ENCODE results near the gene DIS3L2.

Gene DIS3L2

GRCh38 chr2:231920366-231920765, 41.1 kb upstream of the DIS3L2 start:
- H3K18ac ChIP-seq (ENCODE audit: low read length), result no peak overlapping the region
- H4K8ac ChIP-seq (ENCODE audit: low read depth, low read length), result no peak overlapping the region
- H3K4ac ChIP-seq (ENCODE audit: low read depth, low read length), result no peak overlapping the region
- no peak overlapping the region for H3K23ac ChIP-seq (ENCODE audit: low read length)
- H3K79me1 ChIP-seq (ENCODE audit: low read length), result no peaks in the 10 kb centered on the region
- H2BK15ac ChIP-seq (replicated peaks; ENCODE audit: low read depth), result no peak overlapping the region
- no CpG with 5 or more reads among the region's 3 CpGs for WGBS (ENCODE audit: extremely low coverage, insufficient coverage, low lambda C conversion rate)
- no peak overlapping the region for H4K5ac ChIP-seq (ENCODE audit: low read length)
- H2AK5ac ChIP-seq (ENCODE audit: low read length), result no peak overlapping the region
- no peaks in the 10 kb centered on the region for H3K4me1 ChIP-seq (ENCODE audit: control insufficient read depth, low read depth, low read length)
- no peak overlapping the region for H3K56ac ChIP-seq (ENCODE audit: low read length)
- DNase-seq, result no peak
- H3K27me3 ChIP-seq (ENCODE audit: insufficient read depth, low read length, poor library complexity), result no peaks in the 10 kb centered on the region
- H2BK5ac ChIP-seq (ENCODE audit: low read length), result no peak overlapping the region
- no peak overlapping the region for H3K4me3 ChIP-seq (ENCODE audit: low read length)
- H3K79me2 ChIP-seq (ENCODE audit: control insufficient read depth, insufficient read depth, low read length), result no peaks in the 10 kb centered on the region
- no peaks in the 10 kb centered on the region for H3K36me3 ChIP-seq (ENCODE audit: control insufficient read depth, insufficient read depth, low read length)
- H3K27ac ChIP-seq (ENCODE audit: low read depth, low read length), result no peak overlapping the region
- H2BK120ac ChIP-seq (ENCODE audit: low read depth, low read length), result no peak overlapping the region
- no peak overlapping the region for H3K9ac ChIP-seq (ENCODE audit: low read length)
- H3K4me2 ChIP-seq (ENCODE audit: low read length), result no peak overlapping the region

- Histone ChIP-seq H4K5ac (ENCODE audit: low read length) (no peak overlapping the region), H3K9ac (ENCODE audit: low read length) (no peak overlapping the region), H2AK5ac (ENCODE audit: low read length) (no peak overlapping the region), H2BK15ac (replicated peaks; ENCODE audit: low read depth) (no peak overlapping the region), H3K27ac (ENCODE audit: low read depth, low read length) (no peak overlapping the region), H3K18ac (ENCODE audit: low read length) (no peak overlapping the region), H4K8ac (ENCODE audit: low read depth, low read length) (no peak overlapping the region), H3K36me3 (ENCODE audit: control insufficient read depth, insufficient read depth, low read length) (no peaks in the 10 kb centered on the region), H3K4ac (ENCODE audit: low read depth, low read length) (no peak overlapping the region), H3K4me3 (ENCODE audit: low read length) (no peak overlapping the region), H3K79me1 (ENCODE audit: low read length) (no peaks in the 10 kb centered on the region), H3K79me2 (ENCODE audit: control insufficient read depth, insufficient read depth, low read length) (no peaks in the 10 kb centered on the region), H3K27me3 (ENCODE audit: insufficient read depth, low read length, poor library complexity) (peaks cover 4% of the 10 kb centered on the region), H3K4me1 (ENCODE audit: control insufficient read depth, low read depth, low read length) (no peaks in the 10 kb centered on the region), H3K4me2 (ENCODE audit: low read length) (no peak overlapping the region), H2BK5ac (ENCODE audit: low read length) (no peak overlapping the region), H3K23ac (ENCODE audit: low read length) (no peak overlapping the region), H2BK120ac (ENCODE audit: low read depth, low read length) (no peak overlapping the region), H3K56ac (ENCODE audit: low read length) (no peak overlapping the region)
- no peak for DNase-seq
- WGBS (ENCODE audit: extremely low coverage, insufficient coverage, low lambda C conversion rate), result no CpG with 5 or more reads among the region's 5 CpGs
These were observed 40.7 kb upstream of the DIS3L2 start for GRCh38 chr2:231920795-231921194.

- H3K27ac ChIP-seq (ENCODE audit: low read depth, low read length), result no peak overlapping the region
- H4K5ac ChIP-seq (ENCODE audit: low read length), result no peak overlapping the region
- H3K4me3 ChIP-seq (ENCODE audit: low read length), result no peak overlapping the region
- peaks cover 13% of the 10 kb centered on the region for H3K27me3 ChIP-seq (ENCODE audit: insufficient read depth, low read length, poor library complexity)
- no peak overlapping the region for H3K4ac ChIP-seq (ENCODE audit: low read depth, low read length)
- no peaks in the 10 kb centered on the region for H3K79me2 ChIP-seq (ENCODE audit: control insufficient read depth, insufficient read depth, low read length)
- H3K4me1 ChIP-seq (ENCODE audit: control insufficient read depth, low read depth, low read length), result no peaks in the 10 kb centered on the region
- no peak overlapping the region for H3K4me2 ChIP-seq (ENCODE audit: low read length)
- no peaks in the 10 kb centered on the region for H3K79me1 ChIP-seq (ENCODE audit: low read length)
- DNase-seq, result no peak
- WGBS (ENCODE audit: extremely low coverage, insufficient coverage, low lambda C conversion rate), result no CpG with 5 or more reads among the region's 15 CpGs
- no peak overlapping the region for H3K18ac ChIP-seq (ENCODE audit: low read length)
- no peak overlapping the region for H2AK5ac ChIP-seq (ENCODE audit: low read length)
- H2BK5ac ChIP-seq (ENCODE audit: low read length), result no peak overlapping the region
- H3K23ac ChIP-seq (ENCODE audit: low read length), result no peak overlapping the region
- no peak overlapping the region for H2BK120ac ChIP-seq (ENCODE audit: low read depth, low read length)
- H4K8ac ChIP-seq (ENCODE audit: low read depth, low read length), result no peak overlapping the region
- H3K56ac ChIP-seq (ENCODE audit: low read length), result no peak overlapping the region
- H3K9ac ChIP-seq (ENCODE audit: low read length), result no peak overlapping the region
- no peak overlapping the region for H2BK15ac ChIP-seq (replicated peaks; ENCODE audit: low read depth)
- no peaks in the 10 kb centered on the region for H3K36me3 ChIP-seq (ENCODE audit: control insufficient read depth, insufficient read depth, low read length)
These were observed 39.1 kb upstream of the DIS3L2 start for GRCh38 chr2:231922311-231923009.

GRCh38 chr2:231923010-231923344, 38.5 kb upstream of the DIS3L2 start:
- Histone ChIP-seq H3K23ac (ENCODE audit: low read length) (no peak overlapping the region), H4K8ac (ENCODE audit: low read depth, low read length) (no peak overlapping the region), H3K79me2 (ENCODE audit: control insufficient read depth, insufficient read depth, low read length) (no peaks in the 10 kb centered on the region), H3K4me3 (ENCODE audit: low read length) (no peak overlapping the region), H3K18ac (ENCODE audit: low read length) (no peak overlapping the region), H3K4me1 (ENCODE audit: control insufficient read depth, low read depth, low read length) (no peaks in the 10 kb centered on the region), H3K56ac (ENCODE audit: low read length) (no peak overlapping the region), H3K9ac (ENCODE audit: low read length) (no peak overlapping the region), H3K36me3 (ENCODE audit: control insufficient read depth, insufficient read depth, low read length) (no peaks in the 10 kb centered on the region), H3K79me1 (ENCODE audit: low read length) (no peaks in the 10 kb centered on the region), H2BK120ac (ENCODE audit: low read depth, low read length) (no peak overlapping the region), H2BK5ac (ENCODE audit: low read length) (no peak overlapping the region), H3K4ac (ENCODE audit: low read depth, low read length) (no peak overlapping the region), H2AK5ac (ENCODE audit: low read length) (no peak overlapping the region), H4K5ac (ENCODE audit: low read length) (no peak overlapping the region), H3K27me3 (ENCODE audit: insufficient read depth, low read length, poor library complexity) (peaks cover 18% of the 10 kb centered on the region), H3K27ac (ENCODE audit: low read depth, low read length) (no peak overlapping the region), H3K4me2 (ENCODE audit: low read length) (no peak overlapping the region), H2BK15ac (replicated peaks; ENCODE audit: low read depth) (no peak overlapping the region)
- no CpG with 5 or more reads among the region's 3 CpGs for WGBS (ENCODE audit: extremely low coverage, insufficient coverage, low lambda C conversion rate)
- no peak for DNase-seq

GRCh38 chr2:231923951-231924888, 37.3 kb upstream of the DIS3L2 start:
- H3K9ac ChIP-seq (ENCODE audit: low read length), result no peak overlapping the region
- H4K5ac ChIP-seq (ENCODE audit: low read length), result no peak overlapping the region
- no peak overlapping the region for H2BK15ac ChIP-seq (replicated peaks; ENCODE audit: low read depth)
- H3K27ac ChIP-seq (ENCODE audit: low read depth, low read length), result no peak overlapping the region
- no peak overlapping the region for H2BK5ac ChIP-seq (ENCODE audit: low read length)
- no peak for DNase-seq
- H3K4me3 ChIP-seq (ENCODE audit: low read length), result no peak overlapping the region
- H4K8ac ChIP-seq (ENCODE audit: low read depth, low read length), result no peak overlapping the region
- no peak overlapping the region for H2BK120ac ChIP-seq (ENCODE audit: low read depth, low read length)
- H3K4ac ChIP-seq (ENCODE audit: low read depth, low read length), result no peak overlapping the region
- no peak overlapping the region for H3K18ac ChIP-seq (ENCODE audit: low read length)
- no peaks in the 10 kb centered on the region for H3K36me3 ChIP-seq (ENCODE audit: control insufficient read depth, insufficient read depth, low read length)
- H2AK5ac ChIP-seq (ENCODE audit: low read length), result no peak overlapping the region
- peaks cover 21% of the 10 kb centered on the region for H3K27me3 ChIP-seq (ENCODE audit: insufficient read depth, low read length, poor library complexity)
- no peaks in the 10 kb centered on the region for H3K4me1 ChIP-seq (ENCODE audit: control insufficient read depth, low read depth, low read length)
- no CpG with 5 or more reads among the region's 24 CpGs for WGBS (ENCODE audit: extremely low coverage, insufficient coverage, low lambda C conversion rate)
- no peaks in the 10 kb centered on the region for H3K79me2 ChIP-seq (ENCODE audit: control insufficient read depth, insufficient read depth, low read length)
- H3K23ac ChIP-seq (ENCODE audit: low read length), result no peak overlapping the region
- H3K4me2 ChIP-seq (ENCODE audit: low read length), result no peak overlapping the region
- no peak overlapping the region for H3K56ac ChIP-seq (ENCODE audit: low read length)
- no peaks in the 10 kb centered on the region for H3K79me1 ChIP-seq (ENCODE audit: low read length)
